Activated CD4-positive, alpha-beta T cell treated with anti-CD3 and anti-CD28 coated beads for 36 hours (primary cell): ENCODE results near the gene JKAMP. TPM values are rescaled to one million over a fixed set of nuclear protein-coding genes. Genes with fewer than 3 reads are reported as not detected.

ENCODE experiments used
- ATAC-seq: fragments of 200-7000 bp; cut with Tn5 transposase; one replicate; pipeline ENCODE4 v1.10.0; 2021; ENCODE audit warnings: mild to moderate bottlenecking, moderate library complexity
- CTCF ChIA-PET: fragments of 350-600 bp; sonication (Branson Sonifier 250); formaldehyde crosslinking; loops from one replicate; lab custom pipeline; 2021; ENCODE audit warnings: antibody characterized with exemption; lab: Charles Lee
- POLR2A ChIA-PET: fragments of 350-600 bp; sonication (Branson Sonifier 250); formaldehyde crosslinking; loops from one replicate; lab custom pipeline; 2021; ENCODE audit warnings: antibody characterized with exemption, inconsistent platforms; lab: Charles Lee
- DNase-seq: peaks from one replicate; pipeline ENCODE4 v3.0.0-alpha.2; 2020
- H3K27ac Mint-ChIP-seq: one replicate; pipeline ENCODE4 v1.8.0; 2021; ENCODE audit warnings: mixed read lengths
- H3K27me3 Mint-ChIP-seq: one replicate; pipeline ENCODE4 v1.8.0; 2021; ENCODE audit warnings: mixed read lengths
- H3K36me3 Mint-ChIP-seq: one replicate; pipeline ENCODE4 v1.8.0; 2021; ENCODE audit warnings: low read depth, mixed read lengths
- H3K4me1 Mint-ChIP-seq: one replicate; pipeline ENCODE4 v1.8.0; 2021; ENCODE audit warnings: mixed read lengths
- H3K4me3 Mint-ChIP-seq: one replicate; pipeline ENCODE4 v1.8.0; 2021; ENCODE audit warnings: mild to moderate bottlenecking, moderate library complexity, mixed read lengths
- H3K9me3 Mint-ChIP-seq: one replicate; pipeline ENCODE4 v1.8.0; 2021; ENCODE audit warnings: low read depth, mixed read lengths
- intact Hi-C, 2 experiments: fragments of 100-400 bp; cut with DNase I in 1 of 2; cut with micrococcal nuclease in 1 of 2; formaldehyde crosslinking; loops; one replicate each; pipeline versions ENCODE4 v1.14.2 to v1.15.1; 2022 to 2024; cut with DNase I, micrococcal nuclease
- total RNA-seq, 2 experiments: library from RNA; stranded (reverse); gene quantifications; one replicate each; pipeline ENCODE4 v1.2.3, GENCODE V29; 2021

Gene JKAMP
- total RNA-seq, 2 experiments from 2014 or later: 18.0 to 20.2 TPM

- intact Hi-C loops: no loop called here
- no peaks in the 10 kb centered on the region for H3K4me1 Mint-ChIP-seq
- ATAC-seq: no peak
- no peaks in the 10 kb centered on the region for H3K9me3 Mint-ChIP-seq
- no peak overlapping the region for H3K27ac Mint-ChIP-seq
- POLR2A ChIA-PET: no interaction called here
- no peaks in the 10 kb centered on the region for H3K36me3 Mint-ChIP-seq
- H3K4me3 Mint-ChIP-seq: no peak overlapping the region
- CTCF ChIA-PET: interaction anchor here (1.0 kb wide), 1 partner anchor 34 kb away, joined by 3 read pairs; no protein-coding TSS in a partner anchor
- H3K27me3 Mint-ChIP-seq: peaks cover 6% of the 10 kb centered on the region
- DNase-seq: no peak
Observed at GRCh38 chr14:59540852-59541251, 56.5 kb downstream of the JKAMP start.

GRCh38 chr14:59541731-59542130 is 57.4 kb downstream of the JKAMP start:
- no peak overlapping the region for H3K4me3 Mint-ChIP-seq
- no peak for ATAC-seq
- ChIA-PET CTCF (interaction anchor here (1.0 kb wide), 1 partner anchor 34 kb away, joined by 3 read pairs; no protein-coding TSS in a partner anchor), POLR2A (no interaction called here)
- no peak overlapping the region for H3K27ac Mint-ChIP-seq
- H3K9me3 Mint-ChIP-seq: no peaks in the 10 kb centered on the region
- H3K36me3 Mint-ChIP-seq: no peaks in the 10 kb centered on the region
- intact Hi-C loops: no loop called here
- peaks cover 6% of the 10 kb centered on the region for H3K27me3 Mint-ChIP-seq
- no peak for DNase-seq
- no peaks in the 10 kb centered on the region for H3K4me1 Mint-ChIP-seq

GRCh38 chr14:59543873-59544272 is 59.6 kb downstream of the JKAMP start:
- Mint-ChIP-seq H3K4me3 (no peak overlapping the region), H3K36me3 (no peaks in the 10 kb centered on the region), H3K4me1 (no peaks in the 10 kb centered on the region), H3K27ac (no peak overlapping the region), H3K9me3 (no peaks in the 10 kb centered on the region), H3K27me3 (peaks cover 14% of the 10 kb centered on the region)
- DNase-seq (no peak), ATAC-seq (no peak)
- ChIA-PET POLR2A (interaction anchor here (0.6 kb wide), 1 partner anchor 455 kb away, joined by 3 read pairs; no protein-coding TSS in a partner anchor), CTCF (no interaction called here)
- intact Hi-C loops: no loop called here

- ChIA-PET CTCF (no interaction called here), POLR2A (no interaction called here)
- H3K36me3 Mint-ChIP-seq: no peaks in the 10 kb centered on the region
- no peak overlapping the region for H3K27ac Mint-ChIP-seq
- DNase-seq (no peak), ATAC-seq (no peak)
- H3K4me3 Mint-ChIP-seq: no peak overlapping the region
- H3K27me3 Mint-ChIP-seq: peaks cover 18% of the 10 kb centered on the region
- H3K9me3 Mint-ChIP-seq: no peaks in the 10 kb centered on the region
- intact Hi-C loops: no loop called here
- no peaks in the 10 kb centered on the region for H3K4me1 Mint-ChIP-seq
Observed at GRCh38 chr14:59547310-59547709, 63.0 kb downstream of the JKAMP start.

Other genes starting within 250 kb of the JKAMP start
- 1 to 10 TPM in 1 of 2 experiments, under 1 TPM in 1; 0.98 to 1.1 TPM for gene GPR135, start 19.1 kb upstream of the JKAMP start, total RNA-seq
- 10 to 100 TPM in 1 of 2 experiments, 1 to 10 TPM in 1; 9.3 to 11.8 TPM for gene L3HYPDH, start 109 bp upstream of the JKAMP start, total RNA-seq
- gene CCDC175, start 92.3 kb downstream of the JKAMP start, total RNA-seq: not detected